Colonic mucosa (tissue), 4 donors: ENCODE results near the gene RPL22. TPM values are rescaled to one million over a fixed set of nuclear protein-coding genes. Genes with fewer than 3 reads are reported as not detected.
A peak's percentile ranks its signal among the peaks of the same experiment; 100 is the strongest.

Source experiments
- DNase-seq: peaks from one replicate; pipeline ENCODE4 v3.0.0-alpha.2; 2020
- H3K27ac ChIP-seq: fragments of 200-600 bp; one replicate; pipeline ENCODE4 v1.8.0; 2021
- H3K27me3 ChIP-seq: fragments of 200-600 bp; one replicate; pipeline ENCODE4 v1.8.0; 2021
- H3K36me3 ChIP-seq: fragments of 200-600 bp; one replicate; pipeline ENCODE4 v1.8.0; 2021
- H3K4me1 ChIP-seq: fragments of 200-600 bp; one replicate; pipeline ENCODE4 v1.8.0; 2021; ENCODE audit warnings: mild to moderate bottlenecking
- H3K4me3 ChIP-seq: fragments of 200-600 bp; one replicate; pipeline ENCODE4 v1.8.0; 2021
- H3K9ac ChIP-seq, 2 donors: one replicate each; pipeline ENCODE4 v1.7.0; 2013; ENCODE audit warnings: control low read depth in 2 of 2, low read depth in 2 of 2, low read length in 2 of 2
- H3K9me3 ChIP-seq: fragments of 200-600 bp; one replicate; pipeline ENCODE4 v1.8.0; 2021
- intact Hi-C: fragments of 100-400 bp; cut with DNase I; formaldehyde crosslinking; loops from one replicate; pipeline ENCODE4 v1.14.1; 2022
- total RNA-seq, 2 donors: library from RNA; stranded (reverse); fragmentation: NEBNext Ultra II Directional in 1 of 2; extraction: Animal tissue kit (Norgen Biotek cat#: 25700) in 1 of 2; gene quantifications; one replicate each; pipeline ENCODE4 v1.2.1, GENCODE V29; 2021
- TF ChIP-seq, protein P1 (sequence below): fragments of 200-600 bp; IDR thresholded peaks from one replicate; pipeline ENCODE4 v1.8.0; 2022; ENCODE audit warnings: antibody characterized with exemption, mild to moderate bottlenecking
- donor health status: healthy.
- donor health status: DM: no; HTN: no; CAD: no.
- donor health status: DM: no; HTN: no; CAD: no.

Gene RPL22
- total RNA-seq, 2 donors from 2014 or later = 314 to 378 TPM

DNA sequence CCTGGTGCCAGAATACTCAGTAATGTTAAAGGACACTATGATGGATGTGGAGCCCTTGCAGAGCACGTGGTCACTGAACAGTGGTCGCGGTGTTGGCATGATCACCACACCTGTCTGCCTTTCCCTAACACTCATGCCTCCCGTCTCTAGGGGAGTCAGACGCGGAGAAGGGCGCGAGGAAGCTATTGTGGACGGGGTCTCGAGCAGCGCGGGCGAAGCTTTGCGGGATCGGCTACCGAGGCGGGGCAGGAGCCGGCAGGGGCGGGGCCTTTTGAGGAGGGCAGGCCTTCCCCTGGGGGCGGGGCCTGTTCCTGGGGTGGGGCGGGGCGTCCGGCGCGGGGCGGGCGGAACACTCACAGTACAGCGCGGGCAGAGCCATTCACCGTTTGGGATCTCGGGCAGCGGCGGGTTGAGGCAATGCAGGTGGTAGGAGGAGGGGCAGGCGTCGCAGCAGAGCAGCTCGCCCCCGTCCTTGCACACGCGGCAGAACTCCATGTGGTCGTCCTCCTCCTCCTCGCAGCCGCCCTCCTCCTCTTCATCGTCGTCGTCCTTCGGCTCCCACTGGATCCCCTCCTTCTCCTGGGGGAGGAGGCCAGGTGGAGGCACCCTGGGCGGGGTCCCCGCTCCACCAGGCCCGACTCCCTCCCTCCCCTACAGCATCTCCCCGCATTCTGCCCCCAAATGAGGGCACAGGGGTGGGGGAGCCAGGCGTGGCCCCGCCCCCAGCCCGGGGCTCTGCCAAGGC is 50.7 kb downstream of the RPL22 start:
- Histone ChIP-seq H3K36me3 (no peaks in the 10 kb centered on the region), H3K9ac (no peak overlapping the region), H3K4me1 (no peaks in the 10 kb centered on the region), H3K27ac (no peak overlapping the region), H3K27me3 (no peaks in the 10 kb centered on the region), H3K4me3 (no peak overlapping the region), H3K9me3 (no peaks in the 10 kb centered on the region)
- TF ChIP-seq, protein P1, sequence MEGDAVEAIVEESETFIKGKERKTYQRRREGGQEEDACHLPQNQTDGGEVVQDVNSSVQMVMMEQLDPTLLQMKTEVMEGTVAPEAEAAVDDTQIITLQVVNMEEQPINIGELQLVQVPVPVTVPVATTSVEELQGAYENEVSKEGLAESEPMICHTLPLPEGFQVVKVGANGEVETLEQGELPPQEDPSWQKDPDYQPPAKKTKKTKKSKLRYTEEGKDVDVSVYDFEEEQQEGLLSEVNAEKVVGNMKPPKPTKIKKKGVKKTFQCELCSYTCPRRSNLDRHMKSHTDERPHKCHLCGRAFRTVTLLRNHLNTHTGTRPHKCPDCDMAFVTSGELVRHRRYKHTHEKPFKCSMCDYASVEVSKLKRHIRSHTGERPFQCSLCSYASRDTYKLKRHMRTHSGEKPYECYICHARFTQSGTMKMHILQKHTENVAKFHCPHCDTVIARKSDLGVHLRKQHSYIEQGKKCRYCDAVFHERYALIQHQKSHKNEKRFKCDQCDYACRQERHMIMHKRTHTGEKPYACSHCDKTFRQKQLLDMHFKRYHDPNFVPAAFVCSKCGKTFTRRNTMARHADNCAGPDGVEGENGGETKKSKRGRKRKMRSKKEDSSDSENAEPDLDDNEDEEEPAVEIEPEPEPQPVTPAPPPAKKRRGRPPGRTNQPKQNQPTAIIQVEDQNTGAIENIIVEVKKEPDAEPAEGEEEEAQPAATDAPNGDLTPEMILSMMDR = no peak
- intact Hi-C loops = no loop called here
- DNase-seq = peak; percentile 75

DNA sequence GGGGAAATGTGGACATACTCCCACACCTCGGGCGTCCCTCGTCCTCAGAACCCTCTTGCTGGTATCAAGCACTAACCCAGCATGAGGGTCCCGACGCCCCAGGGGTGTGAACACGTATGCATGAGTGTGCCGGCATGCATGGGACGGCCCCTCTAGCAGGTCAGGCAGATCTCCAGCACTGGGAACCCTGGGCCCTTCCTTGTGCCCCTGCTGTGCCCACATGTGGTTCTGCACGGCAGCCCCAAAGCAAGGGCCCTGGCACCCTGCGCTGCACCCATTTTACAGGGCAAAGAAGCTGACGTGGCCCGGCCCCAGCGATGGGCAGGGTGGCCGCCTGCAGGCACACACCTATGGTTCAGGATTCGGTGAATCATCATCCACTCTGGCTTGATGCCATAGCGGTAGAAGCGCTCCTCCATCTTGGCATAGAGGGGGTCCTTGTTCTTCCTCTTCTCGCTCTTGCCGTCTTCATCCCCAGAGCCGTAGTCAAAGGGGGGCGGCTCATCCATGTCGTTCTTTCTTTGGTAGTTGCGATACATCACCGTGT is 53.5 kb downstream of the RPL22 start:
- intact Hi-C loops = no loop called here
- no peak for DNase-seq
- TF ChIP-seq, protein P1 = no peak

DNA sequence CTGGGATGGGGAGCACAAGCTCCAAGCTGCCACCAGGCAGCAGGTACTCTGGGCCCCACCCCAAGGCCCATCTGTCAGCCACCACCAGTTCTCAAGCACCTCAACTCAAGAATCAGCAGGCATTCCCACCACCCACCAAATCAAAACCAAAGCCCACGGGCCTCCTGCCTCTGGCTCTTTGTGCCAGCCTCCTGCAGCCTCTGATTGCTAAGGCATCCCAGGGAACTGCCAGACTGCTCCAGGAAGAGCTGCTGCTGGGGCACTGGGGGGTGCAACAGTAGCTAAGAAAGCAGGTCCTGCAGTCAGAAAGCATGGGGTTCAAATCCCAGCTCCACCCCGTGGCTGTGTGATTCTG is 54.0 kb downstream of the RPL22 start:
- Histone ChIP-seq H3K27me3 (no peaks in the 10 kb centered on the region), H3K27ac (no peak overlapping the region), H3K9me3 (no peaks in the 10 kb centered on the region), H3K36me3 (no peaks in the 10 kb centered on the region), H3K4me3 (no peak overlapping the region), H3K4me1 (no peaks in the 10 kb centered on the region), H3K9ac (no peak overlapping the region)
- TF ChIP-seq, protein P1 = no peak
- DNase-seq = no peak
- intact Hi-C loops = no loop called here

More for the DNA sequence above, 53.5 kb downstream of the RPL22 start:
- Histone ChIP-seq H3K9me3 (no peaks in the 10 kb centered on the region), H3K4me1 (no peaks in the 10 kb centered on the region), H3K27me3 (no peaks in the 10 kb centered on the region), H3K36me3 (no peaks in the 10 kb centered on the region), H3K9ac (no peak overlapping the region), H3K4me3 (no peak overlapping the region), H3K27ac (no peak overlapping the region)

DNA sequence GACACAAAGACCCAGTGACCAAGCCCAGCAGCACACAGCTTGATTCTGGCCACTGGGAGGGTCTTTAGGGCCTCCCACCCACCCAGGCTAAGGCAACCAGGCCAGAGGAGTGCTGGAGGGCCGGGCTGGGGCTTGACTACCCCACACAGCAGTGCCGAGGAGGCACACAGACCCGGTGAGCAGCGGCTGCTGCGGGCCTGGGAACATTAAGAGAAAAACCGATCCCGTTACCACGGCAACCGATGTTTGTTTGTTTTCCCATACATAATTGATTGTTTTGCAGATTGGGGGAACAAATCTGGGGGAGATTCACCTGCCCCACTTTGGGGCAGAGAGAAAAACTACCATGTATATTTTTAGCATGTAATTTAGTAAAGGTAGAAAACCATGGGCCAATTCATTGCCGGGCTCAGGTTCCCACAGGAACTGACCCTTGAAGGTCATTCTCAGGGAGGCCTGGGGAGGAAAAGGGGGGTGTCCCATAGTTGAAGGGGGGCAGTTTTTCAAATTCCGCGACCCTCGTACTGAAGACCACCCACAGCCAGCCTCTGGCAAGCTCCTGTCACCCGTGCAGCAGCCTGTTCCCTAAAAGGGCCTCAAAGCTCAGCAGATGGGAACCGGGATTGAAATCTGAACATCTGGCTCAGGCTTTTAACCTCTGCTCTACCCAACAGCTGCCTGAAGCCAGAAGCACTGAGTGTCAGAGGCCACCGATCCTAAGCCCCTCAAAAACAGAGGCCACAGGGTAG is 54.6 kb downstream of the RPL22 start:
- Histone ChIP-seq H3K36me3 (no peaks in the 10 kb centered on the region), H3K4me3 (no peak overlapping the region), H3K4me1 (no peaks in the 10 kb centered on the region), H3K27ac (no peak overlapping the region), H3K27me3 (no peaks in the 10 kb centered on the region), H3K9me3 (no peaks in the 10 kb centered on the region), H3K9ac (no peak overlapping the region)
- no peak for DNase-seq
- TF ChIP-seq, protein P1 = no peak
- intact Hi-C loops = no loop called here

DNA sequence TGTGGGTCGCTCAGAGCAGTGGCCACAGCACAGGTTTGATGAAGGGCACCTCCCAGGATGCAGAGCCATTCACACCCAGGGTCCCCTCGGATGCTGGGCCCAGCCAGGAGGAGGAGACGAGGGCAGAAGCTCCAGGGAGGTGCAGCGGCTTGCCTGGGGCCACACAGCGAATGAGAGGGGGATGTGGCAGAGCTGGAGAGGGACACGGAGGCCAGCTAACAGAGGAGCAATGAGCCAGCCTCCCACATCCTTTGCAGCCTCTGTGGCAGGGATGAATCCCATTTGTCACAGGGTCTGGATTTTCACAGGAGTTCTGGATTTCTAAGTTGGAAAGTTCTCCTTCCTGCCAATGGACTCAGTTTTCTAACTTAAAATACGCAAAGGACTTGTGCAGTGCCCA is 55.2 kb downstream of the RPL22 start:
- no peaks in the 10 kb centered on the region for H3K36me3 ChIP-seq
- no peak overlapping the region for H3K9ac ChIP-seq
- no peak for DNase-seq
- no peak overlapping the region for H3K4me3 ChIP-seq
- no peak overlapping the region for H3K27ac ChIP-seq
- no peaks in the 10 kb centered on the region for H3K9me3 ChIP-seq
- TF ChIP-seq, protein P1 = no peak
- intact Hi-C loops = no loop called here
- no peaks in the 10 kb centered on the region for H3K27me3 ChIP-seq
- H3K4me1 ChIP-seq = no peaks in the 10 kb centered on the region
